Stimulated activated CD8-positive, alpha-beta memory T cell treated with anti-CD3 and anti-CD28 coated beads, Interleukin-12 subunit alpha, Interleukin-12 subunit beta, amount 100 ng/mL, for 1 hour (primary cell): ENCODE results near the gene CDKN2AIPNL.

ENCODE experiments used
- DNase-seq: peaks from one replicate; pipeline ENCODE4 v3.0.0-alpha.2; 2020; ENCODE audit warnings: low read depth

The CDKN2AIPNL gene, protein sequence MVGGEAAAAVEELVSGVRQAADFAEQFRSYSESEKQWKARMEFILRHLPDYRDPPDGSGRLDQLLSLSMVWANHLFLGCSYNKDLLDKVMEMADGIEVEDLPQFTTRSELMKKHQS

GRCh38 chr5:134411546-134412266 is at the start of gene CDKN2AIPNL:
CDKN2AIPNL (minus strand) TSS chr5:134411881; CDS start chr5:134411854, 27 bp downstream.
- peak; percentile 80 for DNase-seq

DNA sequence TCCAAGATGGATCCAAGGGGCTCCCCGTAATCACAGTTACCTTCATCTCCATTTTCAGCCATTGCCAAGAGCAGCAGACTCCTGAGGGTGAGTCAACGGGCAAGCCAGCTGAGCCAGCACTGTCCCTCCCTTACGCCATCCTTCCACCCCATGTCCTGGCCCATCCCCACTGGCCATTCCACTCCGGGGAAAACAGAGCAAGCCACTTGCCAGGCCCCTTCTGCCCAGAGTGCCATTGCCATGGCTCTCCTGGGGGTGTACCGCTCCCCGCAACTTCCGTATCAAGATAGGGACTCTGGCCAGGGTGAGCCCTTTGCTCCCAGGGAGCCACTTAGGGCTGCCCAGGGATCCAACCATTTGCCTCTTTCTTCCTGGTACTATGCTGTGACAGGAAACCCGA is 48.9 kb upstream of the CDKN2AIPNL start:
- no peak for DNase-seq

GRCh38 chr5:134459491-134459890 is 47.8 kb upstream of the CDKN2AIPNL start:
- DNase-seq, result no peak

- no peak for DNase-seq
Measured at GRCh38 chr5:134459010-134459403, 47.3 kb upstream of the CDKN2AIPNL start.

- DNase-seq, result no peak
Measured at GRCh38 chr5:134458234-134459009, 46.7 kb upstream of the CDKN2AIPNL start.

- no peak for DNase-seq
Measured at GRCh38 chr5:134457801-134458200, 46.1 kb upstream of the CDKN2AIPNL start.

DNA sequence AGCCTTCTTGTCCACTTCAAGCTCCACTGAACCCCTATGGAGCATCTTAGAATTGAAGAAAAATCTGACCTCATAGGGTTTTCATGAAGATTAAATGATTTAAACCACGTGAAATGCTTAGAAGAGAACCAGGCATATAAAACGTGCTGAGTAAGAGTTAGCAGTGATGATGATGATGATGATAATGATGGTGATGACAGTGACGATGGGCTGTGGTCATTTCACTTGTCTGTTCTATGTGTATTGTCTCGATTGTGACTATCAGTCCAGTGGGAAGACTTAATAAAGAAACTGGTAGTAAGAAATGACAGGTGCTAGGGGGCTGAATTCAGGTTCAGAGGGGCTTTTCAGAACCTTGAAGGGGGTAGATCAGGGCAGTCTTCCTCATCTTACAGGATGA is 45.1 kb upstream of the CDKN2AIPNL start:
- DNase-seq, result no peak

- no peak for DNase-seq
Measured at GRCh38 chr5:134455466-134455865, 43.8 kb upstream of the CDKN2AIPNL start.

DNA sequence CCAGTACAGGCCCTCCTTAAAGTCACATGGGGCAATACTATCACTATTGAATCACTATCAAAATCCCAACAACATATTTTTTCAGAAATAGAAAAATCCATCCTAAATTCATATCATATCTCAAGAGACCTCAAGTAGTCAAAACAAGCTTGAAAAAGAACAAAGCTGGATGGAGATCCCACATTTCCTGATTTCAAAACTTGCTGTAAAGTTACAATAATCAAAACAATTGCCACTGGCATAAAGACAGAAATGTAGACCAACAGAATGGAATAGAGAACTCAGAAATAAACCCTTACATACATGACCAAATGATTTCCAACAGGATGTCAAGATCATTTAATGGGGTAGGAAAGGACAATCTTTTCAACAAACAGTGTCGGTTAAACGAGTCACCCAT is 41.3 kb upstream of the CDKN2AIPNL start:
- no peak for DNase-seq

DNA sequence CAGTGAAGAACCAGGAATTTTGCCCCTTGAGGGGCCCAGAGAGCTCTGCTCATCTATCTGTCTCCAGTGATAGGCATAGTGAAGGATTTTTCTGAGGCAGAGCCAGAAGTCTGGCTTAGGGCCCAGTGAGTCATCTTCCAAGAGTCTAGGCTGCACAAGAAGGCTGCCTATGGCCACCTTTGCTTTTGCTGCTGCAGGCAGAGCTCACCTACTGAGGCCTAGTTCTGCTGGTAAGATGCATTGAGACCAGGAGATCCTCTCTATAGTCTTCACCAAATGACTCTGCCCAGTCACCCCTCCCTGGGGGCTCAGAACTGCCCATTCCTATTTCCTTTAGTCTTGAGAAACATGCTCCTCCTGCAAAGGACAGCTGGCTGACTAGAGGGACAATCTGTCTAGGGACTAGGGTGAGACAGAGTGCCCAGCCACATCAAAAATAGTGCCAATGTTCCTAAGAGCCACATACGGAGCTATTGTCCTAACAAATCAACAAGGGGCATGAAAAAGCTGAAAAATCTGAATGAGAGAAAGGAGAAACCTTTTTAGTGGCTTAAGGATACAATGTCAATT is 40.3 kb upstream of the CDKN2AIPNL start:
- DNase-seq, result no peak

DNA sequence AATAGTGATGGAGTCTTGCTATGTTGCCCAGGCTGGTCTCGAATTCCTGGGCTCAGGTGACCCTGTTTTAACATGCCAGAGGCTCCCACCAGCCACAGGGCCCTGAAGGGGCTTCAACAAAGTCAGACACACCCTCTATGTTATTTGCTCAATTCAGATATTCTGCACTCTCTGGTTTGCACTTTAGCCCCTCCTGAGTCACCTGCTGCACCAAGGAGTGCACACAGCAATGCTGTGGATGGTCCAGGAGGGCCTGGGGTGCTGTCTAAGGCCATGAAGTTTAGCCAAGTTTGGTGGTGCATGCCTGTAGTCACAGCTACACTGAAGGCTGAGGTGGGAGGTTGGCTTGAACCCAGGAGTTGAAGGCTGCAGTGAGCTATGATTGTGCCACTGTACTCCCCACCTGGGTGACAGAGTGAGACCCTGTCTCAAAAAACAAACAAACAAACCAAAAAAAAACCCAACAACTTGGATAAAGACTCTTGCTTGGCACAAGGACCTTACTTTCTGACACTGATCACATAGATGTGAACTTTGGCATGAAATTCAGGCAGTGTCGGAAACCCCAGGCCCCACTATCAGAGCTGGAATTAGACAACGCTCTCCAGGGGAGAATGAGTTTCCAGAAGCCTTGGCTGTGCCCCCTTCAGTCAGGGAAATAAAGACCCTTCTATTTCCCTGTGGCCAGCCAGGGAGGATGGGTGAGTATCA is 39.7 kb upstream of the CDKN2AIPNL start:
- no peak for DNase-seq

DNA sequence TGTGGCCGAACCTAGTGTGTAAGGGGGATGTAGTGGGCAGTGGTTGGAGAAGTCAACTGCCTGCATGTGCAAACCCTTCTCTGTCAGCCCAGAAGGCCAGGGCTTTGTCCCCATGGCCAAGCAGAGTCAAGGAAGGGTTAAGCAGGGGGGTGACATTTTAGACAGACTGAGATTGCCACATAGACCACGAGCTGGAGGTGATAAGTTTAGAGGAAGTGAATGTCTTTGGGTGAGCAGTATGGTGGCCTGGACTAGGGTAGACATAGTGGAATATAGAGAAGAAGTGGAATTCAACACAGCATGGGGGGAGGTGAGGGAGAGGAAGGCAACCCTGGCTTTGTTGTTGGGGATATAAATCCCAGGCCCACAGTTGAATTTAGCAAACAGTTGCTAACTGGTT is 38.7 kb upstream of the CDKN2AIPNL start:
- DNase-seq, result no peak

GRCh38 chr5:134449167-134449566 is 37.5 kb upstream of the CDKN2AIPNL start:
- DNase-seq, result no peak

DNA sequence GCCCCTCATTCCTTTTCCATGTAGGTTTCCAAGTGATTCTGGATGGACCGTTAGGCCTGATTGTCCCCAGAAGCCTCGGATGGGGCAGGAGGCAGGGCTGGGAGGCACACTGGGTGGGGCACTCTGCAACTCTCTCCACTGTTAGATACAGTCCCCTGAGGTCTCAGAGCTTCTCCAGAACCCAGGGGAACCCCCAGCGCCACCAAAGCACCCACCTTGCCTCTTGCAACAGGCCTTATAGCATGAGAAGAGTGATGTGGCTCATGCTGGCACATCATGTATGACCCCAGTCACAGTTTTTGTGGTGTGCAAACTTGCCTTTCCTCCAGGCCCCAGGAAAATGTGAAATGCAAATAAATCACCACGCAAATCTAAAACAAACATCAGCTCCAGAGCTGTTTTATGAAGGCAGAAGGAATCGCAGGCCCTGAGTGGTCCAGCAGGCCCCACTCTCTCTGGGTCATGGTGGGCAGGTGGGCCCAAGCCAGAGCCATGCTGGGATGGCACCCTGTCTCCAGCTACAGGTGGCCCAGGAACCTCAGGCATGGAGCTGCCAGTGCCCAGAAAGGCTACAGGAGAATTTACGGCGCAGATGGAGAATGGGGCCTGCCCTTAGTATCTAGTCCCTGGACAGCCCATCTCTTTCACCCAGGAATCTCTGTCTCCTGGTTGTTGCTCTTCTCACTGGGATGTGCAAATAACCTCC is 36.3 kb upstream of the CDKN2AIPNL start:
- DNase-seq, result no peak

- DNase-seq, result no peak
Measured at GRCh38 chr5:134446938-134447337, 35.3 kb upstream of the CDKN2AIPNL start.

DNA sequence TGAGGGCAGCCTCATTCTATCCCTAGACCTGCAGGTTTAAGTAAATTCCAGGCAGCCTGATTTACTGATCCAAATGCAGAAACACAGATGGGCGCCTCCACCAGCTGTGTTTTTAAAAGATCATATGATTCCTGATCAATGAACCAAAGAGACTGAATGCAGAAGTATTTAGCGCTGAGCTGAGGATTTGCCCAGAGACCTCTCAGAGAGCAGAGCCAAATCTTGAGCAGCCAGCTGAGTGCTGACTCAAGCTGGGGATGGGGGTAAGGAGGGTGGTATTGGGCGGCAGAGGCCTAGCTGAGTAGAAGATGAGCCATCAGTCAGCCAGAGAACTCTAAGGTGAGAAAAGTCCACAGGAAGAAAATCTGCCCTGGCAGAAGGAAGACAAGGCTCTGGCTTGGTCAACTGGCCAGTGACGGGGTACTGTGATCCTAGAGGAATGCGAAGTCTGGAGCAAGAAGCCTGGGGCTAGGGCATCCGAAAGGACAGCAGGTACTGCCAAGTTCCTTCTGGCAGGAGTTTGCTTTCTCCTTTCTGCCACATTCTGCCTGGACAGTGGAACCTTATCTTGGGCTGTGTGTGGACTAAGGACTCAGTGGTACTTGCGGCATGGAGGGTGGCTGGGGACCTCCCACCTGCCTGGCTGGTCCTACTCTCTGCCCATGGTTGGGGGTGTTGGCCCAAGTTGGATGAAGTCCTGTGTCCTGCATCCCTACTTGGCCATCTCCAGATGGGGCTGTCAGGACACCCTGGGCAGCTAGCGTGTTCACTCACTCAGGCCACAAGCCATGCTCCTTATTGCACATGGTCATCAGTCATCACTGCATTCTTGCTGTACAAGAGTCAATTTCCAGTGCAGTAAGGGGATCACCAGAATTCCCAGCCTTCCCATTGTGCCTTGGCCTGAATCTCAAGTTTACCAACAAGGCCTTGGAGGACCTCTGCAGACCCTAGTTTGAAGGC is 34.5 kb upstream of the CDKN2AIPNL start:
- DNase-seq, result no peak

DNA sequence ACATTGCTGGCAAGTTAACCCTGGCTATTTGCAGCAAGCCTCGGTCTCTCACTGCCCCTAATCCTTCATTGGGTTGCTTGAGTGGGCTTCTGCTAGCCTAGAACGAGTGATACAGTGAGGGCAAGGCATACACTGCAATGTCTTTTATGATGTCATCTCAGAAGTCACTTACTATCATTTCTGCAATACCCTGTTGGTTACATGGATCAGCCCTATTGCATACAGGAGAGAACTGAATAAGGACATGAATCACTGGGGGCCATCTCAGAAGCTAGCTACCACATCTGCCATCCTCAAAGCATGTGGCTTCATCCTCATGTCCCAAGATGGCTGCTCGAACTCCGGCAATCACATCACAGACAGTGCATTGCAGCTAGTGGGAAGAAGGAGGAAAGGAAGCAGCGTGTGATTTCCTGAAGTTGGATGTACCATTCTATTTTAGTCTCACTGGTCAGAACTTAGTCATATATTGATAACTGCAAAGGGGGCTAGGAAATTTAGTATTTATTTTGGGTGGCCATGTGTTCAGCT is 33.3 kb upstream of the CDKN2AIPNL start:
- no peak for DNase-seq

- DNase-seq, result no peak
Measured at GRCh38 chr5:134440201-134440755, 28.6 kb upstream of the CDKN2AIPNL start.

GRCh38 chr5:134439210-134439654 is 27.6 kb upstream of the CDKN2AIPNL start:
- DNase-seq, result no peak

DNA sequence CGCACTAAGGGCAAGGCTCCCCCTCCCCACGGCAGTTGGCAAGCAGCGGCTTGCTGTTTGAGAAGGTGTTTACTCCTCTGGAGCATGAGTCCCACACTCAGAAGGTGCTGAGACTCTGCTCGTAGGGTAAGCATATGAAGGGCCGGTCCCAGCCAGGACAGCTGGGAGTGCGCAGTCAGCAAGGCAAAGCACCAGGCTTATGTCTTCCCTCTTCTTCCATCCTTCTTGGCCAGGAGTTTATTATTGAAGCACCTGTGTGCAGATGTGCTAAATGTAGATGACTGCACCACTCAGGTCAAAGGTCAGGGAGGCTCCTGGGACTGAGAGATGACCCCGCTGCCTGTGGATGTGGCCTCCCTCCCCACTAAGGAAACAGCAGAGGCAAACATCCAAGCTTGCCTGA is 27.0 kb upstream of the CDKN2AIPNL start:
- DNase-seq, result no peak
